ENCODE results near the gene ZBTB16. TPM values are rescaled to one million over a fixed set of nuclear protein-coding genes. Genes with fewer than 3 reads are reported as not detected.

ZBTB16 gene
- total RNA-seq, 4 donors from 2014 or later = 25.5 to 302 (median 151) TPM

DNA sequence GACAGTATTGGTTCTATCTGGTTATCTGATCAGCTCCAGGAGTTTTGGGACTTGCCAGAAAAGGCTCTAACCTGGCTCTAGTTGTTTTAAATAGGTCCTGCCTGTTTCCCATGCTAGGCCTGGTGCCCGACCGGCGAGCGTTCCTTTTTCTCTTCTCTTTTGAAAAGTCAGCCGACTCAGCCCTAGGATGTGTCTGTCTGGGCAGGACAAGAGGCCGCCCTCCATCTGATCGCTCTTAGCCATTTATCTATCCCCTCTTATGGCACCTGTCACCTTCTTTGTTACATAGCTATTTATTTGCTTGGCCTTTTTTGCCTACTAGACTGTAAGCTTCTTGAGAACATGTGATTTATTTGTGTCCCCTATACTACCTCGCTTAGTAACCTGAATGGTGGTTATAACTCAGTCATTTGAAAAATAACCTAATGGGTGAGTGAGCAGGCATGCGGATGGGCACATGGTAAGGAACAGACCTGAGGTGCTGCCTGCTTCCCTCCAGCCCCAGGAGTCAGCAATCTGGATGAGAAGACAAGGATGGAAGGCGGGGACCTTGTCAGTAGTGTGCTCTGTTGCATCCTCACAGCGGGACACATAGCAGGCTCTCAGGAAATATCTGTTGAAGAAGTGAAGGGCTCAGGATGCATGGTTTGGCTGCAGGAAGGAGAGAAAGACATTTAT, 108.4 kb downstream of the ZBTB16 start:
- DNase-seq = peak in 1 of 2 donors; percentile 50
- H3K4me1 ChIP-seq = peaks cover 77 to 78% of the 10 kb centered on the region in 2 donors
- H3K27me3 ChIP-seq = no peaks in the 10 kb centered on the region
- H3K4me3 ChIP-seq = no peak overlapping the region
- H3K9me3 ChIP-seq = no peaks in the 10 kb centered on the region
- intact Hi-C loops (cut with DNase I; ENCODE audit: low total_unique reads) = loop anchor here (10.0 kb wide), 1 partner anchor 87 kb away; no protein-coding TSS in a partner anchor
- H3K36me3 ChIP-seq = no peaks in the 10 kb centered on the region
- no peak for TF ChIP-seq POLR2A (IDR thresholded peaks at IDR 0.05)
- TF ChIP-seq, protein P1, sequence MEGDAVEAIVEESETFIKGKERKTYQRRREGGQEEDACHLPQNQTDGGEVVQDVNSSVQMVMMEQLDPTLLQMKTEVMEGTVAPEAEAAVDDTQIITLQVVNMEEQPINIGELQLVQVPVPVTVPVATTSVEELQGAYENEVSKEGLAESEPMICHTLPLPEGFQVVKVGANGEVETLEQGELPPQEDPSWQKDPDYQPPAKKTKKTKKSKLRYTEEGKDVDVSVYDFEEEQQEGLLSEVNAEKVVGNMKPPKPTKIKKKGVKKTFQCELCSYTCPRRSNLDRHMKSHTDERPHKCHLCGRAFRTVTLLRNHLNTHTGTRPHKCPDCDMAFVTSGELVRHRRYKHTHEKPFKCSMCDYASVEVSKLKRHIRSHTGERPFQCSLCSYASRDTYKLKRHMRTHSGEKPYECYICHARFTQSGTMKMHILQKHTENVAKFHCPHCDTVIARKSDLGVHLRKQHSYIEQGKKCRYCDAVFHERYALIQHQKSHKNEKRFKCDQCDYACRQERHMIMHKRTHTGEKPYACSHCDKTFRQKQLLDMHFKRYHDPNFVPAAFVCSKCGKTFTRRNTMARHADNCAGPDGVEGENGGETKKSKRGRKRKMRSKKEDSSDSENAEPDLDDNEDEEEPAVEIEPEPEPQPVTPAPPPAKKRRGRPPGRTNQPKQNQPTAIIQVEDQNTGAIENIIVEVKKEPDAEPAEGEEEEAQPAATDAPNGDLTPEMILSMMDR (IDR thresholded peaks at IDR 0.05) = no peak
- peak overlapping the region; percentile 98 to 100 for H3K27ac ChIP-seq

DNA sequence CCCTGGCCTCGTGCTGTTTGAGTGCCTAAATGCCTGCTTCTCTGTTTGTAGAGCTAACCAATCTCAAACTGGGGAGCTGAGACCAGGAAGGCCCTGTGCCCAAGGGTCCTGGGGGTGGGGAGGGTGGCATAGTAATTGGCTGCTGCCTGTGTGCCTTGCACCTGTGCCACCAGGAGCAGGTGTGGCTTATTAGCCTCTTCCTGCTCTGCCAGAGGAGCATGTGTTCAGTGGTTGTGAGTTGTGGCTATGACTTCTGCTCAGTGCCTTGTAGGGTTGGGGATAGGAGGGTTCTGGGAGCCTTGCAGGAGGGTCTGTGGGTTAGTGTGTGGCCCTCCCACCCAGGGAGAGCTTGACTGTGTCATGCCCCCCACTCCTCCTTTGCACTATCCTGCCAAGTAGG, 109.2 kb downstream of the ZBTB16 start:
- Histone ChIP-seq H3K4me3 (no peak overlapping the region), H3K27me3 (no peaks in the 10 kb centered on the region), H3K36me3 (no peaks in the 10 kb centered on the region), H3K27ac (peak overlapping the region; percentile 98 to 100), H3K4me1 (peaks cover 79 to 81% of the 10 kb centered on the region in 2 donors), H3K9me3 (no peaks in the 10 kb centered on the region)
- no peak for DNase-seq
- TF ChIP-seq, protein P1 (IDR thresholded peaks at IDR 0.05) = no peak
- TF ChIP-seq POLR2A (IDR thresholded peaks at IDR 0.05) = no peak
- intact Hi-C loops (cut with DNase I; ENCODE audit: low total_unique reads) = loop anchor here (10.0 kb wide), 1 partner anchor 86 kb away; no protein-coding TSS in a partner anchor

DNA sequence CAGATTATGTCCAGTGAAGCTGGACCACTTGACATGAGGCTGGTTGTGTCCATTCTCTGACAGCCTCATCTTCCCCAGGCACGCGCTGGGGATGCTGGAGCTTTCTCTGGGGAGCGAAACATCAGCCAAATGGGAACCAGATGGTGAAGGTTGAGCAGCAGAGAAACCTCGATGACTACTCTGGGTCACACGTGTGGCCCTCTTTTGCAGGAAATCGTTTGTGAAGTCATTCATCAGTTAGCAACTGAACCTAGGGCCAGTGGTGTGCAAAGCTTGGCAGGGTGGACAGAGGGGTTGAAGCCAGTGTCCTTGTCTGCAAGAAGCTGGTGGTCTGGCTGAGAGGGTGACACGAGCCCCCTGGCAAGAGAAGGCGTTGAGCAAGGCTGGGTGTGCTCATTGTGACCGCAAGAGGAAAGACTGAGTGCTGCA, 109.8 kb downstream of the ZBTB16 start:
- H3K27me3 ChIP-seq = no peaks in the 10 kb centered on the region
- no peaks in the 10 kb centered on the region for H3K9me3 ChIP-seq
- no peak for TF ChIP-seq POLR2A (IDR thresholded peaks at IDR 0.05)
- TF ChIP-seq, protein P1 (IDR thresholded peaks at IDR 0.05) = no peak
- H3K27ac ChIP-seq = peak overlapping the region; percentile 98 to 100
- no peaks in the 10 kb centered on the region for H3K36me3 ChIP-seq
- intact Hi-C loops (cut with DNase I; ENCODE audit: low total_unique reads) = loop anchor here (10.0 kb wide), 1 partner anchor 85 kb away; no protein-coding TSS in a partner anchor
- peak; percentile 72 to 76 for DNase-seq
- H3K4me3 ChIP-seq = no peak overlapping the region
- peaks cover 76 to 84% of the 10 kb centered on the region in 2 donors for H3K4me1 ChIP-seq

DNA sequence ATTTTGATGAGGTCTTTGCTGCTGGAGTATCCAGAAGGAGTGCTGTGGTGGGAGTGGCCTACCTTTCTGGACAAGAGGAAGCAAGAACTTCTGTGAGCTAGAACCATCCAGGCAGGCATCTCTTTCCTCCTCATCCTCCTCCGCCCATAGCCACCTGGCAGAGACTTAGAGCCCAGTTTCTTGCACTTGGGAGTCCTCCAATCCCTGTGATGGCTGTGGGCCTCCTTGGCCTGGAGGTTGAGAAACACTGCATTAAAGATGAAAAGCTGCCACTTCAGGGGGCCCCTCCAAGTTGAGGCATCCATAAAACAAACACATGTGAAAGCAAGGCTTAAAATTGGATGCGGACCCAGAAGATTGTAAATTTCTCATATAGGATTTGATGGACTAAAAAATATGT, 110.3 kb downstream of the ZBTB16 start:
- no peaks in the 10 kb centered on the region for H3K36me3 ChIP-seq
- no peaks in the 10 kb centered on the region for H3K9me3 ChIP-seq
- intact Hi-C loops (cut with DNase I; ENCODE audit: low total_unique reads) = loop anchor here (10.0 kb wide), 2 partner anchors 85 to 125 kb away; no protein-coding TSS in a partner anchor
- H3K4me1 ChIP-seq = peaks cover 72 to 80% of the 10 kb centered on the region in 2 donors
- peak overlapping the region; percentile 98 to 100 for H3K27ac ChIP-seq
- DNase-seq = peak in 1 of 2 donors; percentile 38
- H3K4me3 ChIP-seq = no peak overlapping the region
- no peaks in the 10 kb centered on the region for H3K27me3 ChIP-seq
- TF ChIP-seq, protein P1 (IDR thresholded peaks at IDR 0.05) = no peak
- TF ChIP-seq POLR2A (IDR thresholded peaks at IDR 0.05) = no peak

DNA sequence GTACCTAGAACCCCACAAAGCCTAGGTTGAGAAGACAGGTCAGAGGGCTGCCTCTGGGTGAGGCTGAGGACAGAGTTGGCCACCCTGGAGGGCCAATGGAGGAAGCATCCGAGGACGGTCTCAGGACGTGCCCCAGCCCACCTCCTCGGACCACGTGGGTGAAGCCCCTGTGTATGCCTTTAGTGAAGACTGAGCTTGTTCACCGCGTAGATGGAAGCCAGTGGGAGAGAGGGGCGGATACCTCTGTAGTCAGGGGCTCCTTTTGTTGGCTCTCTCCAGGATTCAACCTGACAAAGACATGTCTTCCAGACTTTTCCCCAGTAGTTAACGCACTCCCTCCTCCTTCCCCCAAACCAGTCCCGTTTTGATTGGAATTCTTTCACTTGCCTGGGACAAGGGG, 110.7 kb downstream of the ZBTB16 start:
- Histone ChIP-seq H3K27me3 (no peaks in the 10 kb centered on the region), H3K9me3 (no peaks in the 10 kb centered on the region), H3K36me3 (no peaks in the 10 kb centered on the region), H3K4me1 (peaks cover 68 to 76% of the 10 kb centered on the region in 2 donors), H3K4me3 (no peak overlapping the region), H3K27ac (peak overlapping the region; percentile 98 to 100)
- DNase-seq = no peak
- no peak for TF ChIP-seq POLR2A (IDR thresholded peaks at IDR 0.05)
- TF ChIP-seq, protein P1 (IDR thresholded peaks at IDR 0.05) = no peak
- intact Hi-C loops (cut with DNase I; ENCODE audit: low total_unique reads) = loop anchor here (10.0 kb wide), 1 partner anchor 125 kb away; no protein-coding TSS in a partner anchor

Data from uterus (tissue), 4 donors.